ENCODE data around the gene CD96. TPM values are rescaled to one million over a fixed set of nuclear protein-coding genes. Genes with fewer than 3 reads are reported as not detected.

Gene CD96
- total RNA-seq, 1 experiment from 2014 or later: not detected

GRCh38 chr3:111690242-111690641 lies 148.2 kb downstream of the CD96 start:
- H2AFZ ChIP-seq (ENCODE audit: low read length): no peak overlapping the region
- H2BK5ac ChIP-seq (ENCODE audit: insufficient read length, low read length): no peak overlapping the region
- TF ChIP-seq CTCF (conservative IDR thresholded peaks at IDR 0.05): no peak
- no peak overlapping the region for H3K23ac ChIP-seq (ENCODE audit: insufficient read length, low read depth, low read length)
- no peak overlapping the region for H3K56ac ChIP-seq (ENCODE audit: insufficient read length, low read depth, low read length)
- DNase-seq: no peak
- Mint-ChIP-seq H3K27me3 (ENCODE audit: low read depth) (no peaks in the 10 kb centered on the region), H3K27ac (no peak overlapping the region), H3K4me3 (no peak overlapping the region), H3K9me3 (no peaks in the 10 kb centered on the region), H3K36me3 (ENCODE audit: insufficient read depth in 1 of 3, low read depth in 3 of 3) (no peaks in the 10 kb centered on the region), H3K4me1 (peaks cover 8% of the 10 kb centered on the region in 2 experiments; a peak in 3 of 4 replicates)
- no peaks in the 10 kb centered on the region for H3K27me3 ChIP-seq (ENCODE audit: insufficient read depth, low read length)
- no peaks in the 10 kb centered on the region for H3K9me3 ChIP-seq (ENCODE audit: control insufficient read depth, low read depth, low read length)
- no peak overlapping the region for H4K91ac ChIP-seq (ENCODE audit: insufficient read length, low read depth, low read length)
- no peaks in the 10 kb centered on the region for H3K4me1 ChIP-seq (ENCODE audit: insufficient read depth, low read length)
- H3K79me1 ChIP-seq (ENCODE audit: insufficient read depth, low read depth, low read length, poor library complexity, severe bottlenecking): no peaks in the 10 kb centered on the region
- no peak overlapping the region for H2BK15ac ChIP-seq (ENCODE audit: low read depth, low read length)
- no peaks in the 10 kb centered on the region for H3K79me2 ChIP-seq (ENCODE audit: insufficient read depth, low read length)
- no peak overlapping the region for H2BK120ac ChIP-seq (ENCODE audit: low read depth, low read length, poor library complexity, severe bottlenecking)
- H3K18ac ChIP-seq (ENCODE audit: insufficient read length, low read depth, low read length): no peak overlapping the region
- no peak overlapping the region for H3K27ac ChIP-seq (ENCODE audit: insufficient read length, low read depth, low read length)
- H2AK5ac ChIP-seq (ENCODE audit: insufficient read length, low read length): no peak overlapping the region
- H4K20me1 ChIP-seq (ENCODE audit: control insufficient read depth, insufficient read depth, insufficient read length): no peaks in the 10 kb centered on the region
- no peak overlapping the region for H3K9ac ChIP-seq (ENCODE audit: extremely low read depth, insufficient read length, low read length)
- H3K23me2 ChIP-seq (ENCODE audit: insufficient read length, low read depth, low read length, poor library complexity, severe bottlenecking): no peaks in the 10 kb centered on the region
- no peak overlapping the region for H3K4me2 ChIP-seq (ENCODE audit: insufficient read depth, insufficient read length, low read length)
- no peak overlapping the region for H2BK12ac ChIP-seq (ENCODE audit: insufficient read length, low read depth, low read length)
- no peak overlapping the region for H3K4ac ChIP-seq (ENCODE audit: low read depth, low read length)
- H3K14ac ChIP-seq (ENCODE audit: insufficient read depth, low read length): no peak overlapping the region
- no peak overlapping the region for H2BK20ac ChIP-seq (ENCODE audit: low read depth, low read length, poor library complexity, severe bottlenecking)
- no peak overlapping the region for H4K5ac ChIP-seq (ENCODE audit: insufficient read length, low read depth, low read length)
- no peak overlapping the region for H3T11ph ChIP-seq (ENCODE audit: low read length)
- H4K8ac ChIP-seq (replicated peaks; ENCODE audit: insufficient read length, low read depth, low read length): no peak overlapping the region
- no CpG with 5 or more reads among the region's 3 CpGs for WGBS (ENCODE audit: extremely low coverage, insufficient read length, low lambda C conversion rate)
